H1 (cell line): ENCODE measurements around the gene FXYD3. TPM values are rescaled to one million over a fixed set of nuclear protein-coding genes. Genes with fewer than 3 reads are reported as not detected.

Experiments used
- CTCF ChIA-PET: fragments of 300-600 bp; sonication (Branson Sonifier 250); formaldehyde crosslinking; loops from one replicate; lab custom pipeline; 2021; ENCODE audit not compliant: partially characterized antibody; lab: Charles Lee
- POLR2A ChIA-PET: fragments of 300-600 bp; sonication (Branson Sonifier 250); formaldehyde crosslinking; loops from one replicate; lab custom pipeline; 2021; ENCODE audit warnings: inconsistent platforms; ENCODE audit not compliant: partially characterized antibody; lab: Charles Lee
- DNase-seq, 2 experiments: peaks; one replicate each; pipeline versions ENCODE4 v3.0.0 to v3.0.0-alpha.2; 2010 to 2022; ENCODE audit warnings: low spot score in 2 of 2, low read depth in 1 of 2, mixed read lengths in 1 of 2
- FAIRE-seq: peaks from 2 replicates; lab custom pipeline; 2011; peaks lifted over from hg19 to GRCh38; lab: Jason Lieb, UNC
- H2AFZ ChIP-seq: 2 replicates; pipeline ENCODE4 v1.8.1; 2012; ENCODE audit warnings: low read length, inconsistent platforms
- H2AK5ac ChIP-seq: 2 replicates; pipeline ENCODE4 v1.6.1; 2013; ENCODE audit warnings: low read depth, low read length
- H2BK120ac ChIP-seq: replicated peaks from 2 replicates; pipeline ENCODE3; 2013; ENCODE audit warnings: low read depth, low read length, inconsistent platforms
- H2BK12ac ChIP-seq: 2 replicates; pipeline ENCODE4 v1.6.1; 2013; ENCODE audit warnings: low read depth, low read length
- H2BK15ac ChIP-seq: 2 replicates; pipeline ENCODE4 v1.6.1; 2013; ENCODE audit warnings: low read length
- H2BK20ac ChIP-seq: 2 replicates; pipeline ENCODE4 v1.6.1; 2013; ENCODE audit warnings: low read length
- H2BK5ac ChIP-seq: 2 replicates; pipeline ENCODE4 v1.6.1; 2013; ENCODE audit warnings: low read depth, low read length
- H3K14ac ChIP-seq: 2 replicates; pipeline ENCODE4 v1.6.1; 2013; ENCODE audit warnings: inconsistent platforms; ENCODE audit not compliant: insufficient read length
- H3K18ac ChIP-seq: 2 replicates; pipeline ENCODE4 v1.6.1; 2013; ENCODE audit warnings: low read length; ENCODE audit errors: extremely low read depth
- H3K23ac ChIP-seq: 2 replicates; pipeline ENCODE4 v1.6.1; 2013; ENCODE audit warnings: inconsistent platforms; ENCODE audit not compliant: insufficient read length
- H3K23me2 ChIP-seq: 2 replicates; pipeline ENCODE4 v1.6.1; 2013; ENCODE audit warnings: low read depth, low read length
- H3K27ac ChIP-seq: 2 replicates; pipeline ENCODE4 v1.6.1; 2011; ENCODE audit warnings: low read depth, low read length, inconsistent platforms
- H3K27me3 ChIP-seq, 4 experiments: replicated peaks in 1 of 4; 1 replicate in 1 of 4; 2 replicates in 3 of 4; pipeline versions ENCODE4 v1.6.1 to v1.8.1; 2011 to 2013; ENCODE audit warnings: low read length in 3 of 4, mild to moderate bottlenecking in 3 of 4, inconsistent platforms in 2 of 4, mixed read lengths in 2 of 4, moderate library complexity in 1 of 4; ENCODE audit not compliant: control insufficient read depth in 3 of 4, insufficient read depth in 3 of 4; ENCODE audit errors: extremely low read depth in 1 of 4
- H3K36me3 ChIP-seq, 4 experiments: 2 replicates each; pipeline versions ENCODE4 v1.6.1 to v1.8.1; 2011 to 2013; ENCODE audit warnings: mild to moderate bottlenecking in 4 of 4, low read length in 3 of 4, moderate library complexity in 2 of 4, control low read depth in 1 of 4, inconsistent platforms in 1 of 4; ENCODE audit not compliant: insufficient read depth in 4 of 4, control insufficient read depth in 2 of 4
- H3K4ac ChIP-seq: replicated peaks from 2 replicates; pipeline ENCODE3; 2013; ENCODE audit warnings: low read length, low read depth, mixed read lengths, inconsistent platforms; ENCODE audit not compliant: insufficient read length
- H3K4me1 ChIP-seq, 4 experiments: replicated peaks in 1 of 4; 1 replicate in 1 of 4; 2 replicates in 3 of 4; pipeline versions ENCODE4 v1.6.1 to v1.8.1; 2011 to 2013; ENCODE audit warnings: low read length in 3 of 4, inconsistent platforms in 2 of 4, mixed read lengths in 1 of 4; ENCODE audit not compliant: insufficient read depth in 4 of 4, control insufficient read depth in 3 of 4
- H3K4me2 ChIP-seq, 2 experiments: 2 replicates each; pipeline versions ENCODE4 v1.6.1 to v1.8.1; 2011 to 2013; ENCODE audit warnings: low read depth in 2 of 2, low read length in 2 of 2, control low read depth in 1 of 2, inconsistent platforms in 1 of 2, mild to moderate bottlenecking in 1 of 2; ENCODE audit not compliant: insufficient read depth in 1 of 2
- H3K4me3 ChIP-seq, 4 experiments: fragments of 200-600, 300-600 bp in 1 of 4; sonication (generic), shearing (Covaris generic), sonication (Bioruptor Twin) in 1 of 4; 2 replicates each; pipeline versions ENCODE4 v1.5.1 to v1.8.1; 2011 to 2016; ENCODE audit warnings: low read length in 4 of 4, low read depth in 3 of 4, control low read depth in 2 of 4, inconsistent platforms in 2 of 4, mild to moderate bottlenecking in 2 of 4, mixed read lengths in 1 of 4, moderate library complexity in 1 of 4; ENCODE audit not compliant: insufficient read depth in 2 of 4; ENCODE audit errors: extremely low read depth in 1 of 4
- H3K56ac ChIP-seq: replicated peaks from 2 replicates; pipeline ENCODE3; 2013; ENCODE audit warnings: low read depth, mild to moderate bottlenecking, mixed read lengths, low read length, inconsistent platforms; ENCODE audit not compliant: insufficient read length
- H3K79me1 ChIP-seq: 2 replicates; pipeline ENCODE4 v1.6.1; 2013; ENCODE audit warnings: low read depth, low read length, control low read depth
- H3K79me2 ChIP-seq, 2 experiments: 2 replicates each; pipeline versions ENCODE4 v1.6.1 to v1.8.1; 2012 to 2013; ENCODE audit warnings: low read length in 2 of 2, mild to moderate bottlenecking in 2 of 2, inconsistent platforms in 1 of 2; ENCODE audit not compliant: insufficient read depth in 2 of 2, control insufficient read depth in 1 of 2
- H3K9ac ChIP-seq, 4 experiments: replicated peaks in 1 of 4; 1 replicate in 1 of 4; 2 replicates in 3 of 4; pipeline versions ENCODE4 v1.6.1 to v1.8.1; 2011 to 2013; ENCODE audit warnings: low read depth in 3 of 4, low read length in 3 of 4, control low read depth in 2 of 4, mild to moderate bottlenecking in 2 of 4, moderate library complexity in 2 of 4, inconsistent platforms in 1 of 4; ENCODE audit errors: extremely low read depth in 1 of 4
- H3K9me3 ChIP-seq, 2 experiments: 2 replicates each; pipeline versions ENCODE4 v1.6.1 to v1.8.1; 2012 to 2013; ENCODE audit warnings: mild to moderate bottlenecking in 2 of 2, moderate library complexity in 2 of 2, control low read depth in 1 of 2, inconsistent platforms in 1 of 2, low read depth in 1 of 2, low read length in 1 of 2, mixed read lengths in 1 of 2; ENCODE audit not compliant: insufficient read depth in 2 of 2
- H4K20me1 ChIP-seq, 2 experiments: replicated peaks in 1 of 2; 2 replicates each; pipeline versions ENCODE3 to v1.8.1; 2011 to 2013; ENCODE audit warnings: inconsistent platforms in 2 of 2, low read length in 2 of 2, mild to moderate bottlenecking in 1 of 2; ENCODE audit not compliant: insufficient read depth in 2 of 2, control insufficient read depth in 1 of 2
- H4K5ac ChIP-seq: 2 replicates; pipeline ENCODE4 v1.6.1; 2013; ENCODE audit warnings: low read length, low read depth, mixed read lengths, inconsistent platforms; ENCODE audit not compliant: insufficient read length
- H4K8ac ChIP-seq: 2 replicates; pipeline ENCODE4 v1.8.0; 2013; ENCODE audit warnings: mild to moderate bottlenecking, moderate library complexity, low read length, inconsistent platforms; ENCODE audit not compliant: insufficient read depth; ENCODE audit errors: extremely low read depth
- H4K91ac ChIP-seq: replicated peaks from 2 replicates; pipeline ENCODE3; 2013; ENCODE audit warnings: low read length, mixed read lengths, inconsistent platforms; ENCODE audit not compliant: insufficient read length
- BACH1 ChIP-seq: IDR thresholded peaks from 2 replicates; pipeline ENCODE4 v1.6.1; 2012; ENCODE audit warnings: low read length, improper control_type of control experiment
- BCL11A ChIP-seq, 2 experiments: IDR thresholded peaks; one replicate each; pipeline ENCODE4 v1.6.1; 2011; ENCODE audit warnings: low read depth in 2 of 2, low read length in 2 of 2, mild to moderate bottlenecking in 2 of 2
- CBX5 ChIP-seq: fragments of 300-800, 300-1000 bp; sonication (generic); IDR thresholded peaks from 2 replicates; pipeline ENCODE4 v1.7.1; 2016; ENCODE audit warnings: antibody characterized with exemption, low read length, low read depth
- EP300 ChIP-seq, 2 experiments: IDR thresholded peaks; 1 replicate in 1 of 2; 2 replicates in 1 of 2; pipeline ENCODE4 v1.6.1; 2011 to 2012; ENCODE audit warnings: low read depth in 2 of 2, low read length in 2 of 2, mild to moderate bottlenecking in 2 of 2, borderline replicate concordance in 1 of 2, inconsistent platforms in 1 of 2, moderate library complexity in 1 of 2
- MAFK ChIP-seq: IDR thresholded peaks from 2 replicates; pipeline ENCODE4 v1.6.1; 2012; ENCODE audit warnings: low read depth, mild to moderate bottlenecking, improper control_type of control experiment, low read length
- RFX5 ChIP-seq: IDR thresholded peaks from 2 replicates; pipeline ENCODE4 v1.6.1; 2011; ENCODE audit warnings: low read depth, low read length, improper control_type of control experiment, borderline replicate concordance
- SP1 ChIP-seq: IDR thresholded peaks from 2 replicates; pipeline ENCODE4 v1.6.1; 2011; ENCODE audit warnings: low read depth, low read length
- WGBS, 2 experiments: shearing (Covaris generic) in 1 of 2; methylation state at CpG; one replicate each; pipeline versions ENCODE4 v1.1.6 to v1.1.7; 2013 to 2015; ENCODE audit warnings: low lambda C conversion rate in 2 of 2, mixed read lengths in 2 of 2, inconsistent platforms in 1 of 2, low coverage in 1 of 2, missing lambda C conversion rate in 1 of 2; ENCODE audit not compliant: insufficient replicate concordance in 2 of 2, insufficient coverage in 1 of 2, insufficient read length in 1 of 2; ENCODE audit errors: extremely low coverage in 1 of 2, missing lambda C conversion rate in 1 of 2; 5-methylcytosine and 5-hydroxymethylcytosine counted together
- polyA plus RNA-seq, 7 experiments: library from polyadenylated mRNA; depleted of rRNA in 3 of 7; stranded (reverse) in 5 of 7; unstranded in 2 of 7; fragments of >200 nt in 5 of 7; fragments of 200-250 nt in 2 of 7; gene quantifications; 1 replicate in 5 of 7; 2 replicates in 1 of 7; 4 replicates in 1 of 7; pipeline versions ENCODE4 v1.2.1 to v1.2.3, GENCODE V29; 2011 to 2013; ENCODE audit warnings: missing spikeins in 2 of 7, mixed read lengths in 2 of 7
- total RNA-seq: library from RNA; stranded (reverse); fragmentation: NEBNext Ultra II Directional; extraction: Animal tissue kit (Norgen Biotek cat#: 25700); gene quantifications from 2 replicates; pipeline ENCODE4 v1.2.1, GENCODE V29; 2021
- TF ChIP-seq, protein P1 (sequence below): IDR thresholded peaks from 2 replicates; pipeline ENCODE4 v1.6.1; 2011; ENCODE audit warnings: low read depth, mild to moderate bottlenecking, low read length; ENCODE audit not compliant: insufficient read depth
- TF ChIP-seq, protein P2 (sequence below): IDR thresholded peaks from 2 replicates; pipeline ENCODE4 v1.6.1; 2011; ENCODE audit warnings: low read length, improper control_type of control experiment

FXYD3 gene
- total and polyA plus RNA-seq, 2 of the 8 experiments (the other 6 are each of a cell fraction or from before 2014, with no cell fraction given), result 0.33 TPM; not detected in 1

DNA sequence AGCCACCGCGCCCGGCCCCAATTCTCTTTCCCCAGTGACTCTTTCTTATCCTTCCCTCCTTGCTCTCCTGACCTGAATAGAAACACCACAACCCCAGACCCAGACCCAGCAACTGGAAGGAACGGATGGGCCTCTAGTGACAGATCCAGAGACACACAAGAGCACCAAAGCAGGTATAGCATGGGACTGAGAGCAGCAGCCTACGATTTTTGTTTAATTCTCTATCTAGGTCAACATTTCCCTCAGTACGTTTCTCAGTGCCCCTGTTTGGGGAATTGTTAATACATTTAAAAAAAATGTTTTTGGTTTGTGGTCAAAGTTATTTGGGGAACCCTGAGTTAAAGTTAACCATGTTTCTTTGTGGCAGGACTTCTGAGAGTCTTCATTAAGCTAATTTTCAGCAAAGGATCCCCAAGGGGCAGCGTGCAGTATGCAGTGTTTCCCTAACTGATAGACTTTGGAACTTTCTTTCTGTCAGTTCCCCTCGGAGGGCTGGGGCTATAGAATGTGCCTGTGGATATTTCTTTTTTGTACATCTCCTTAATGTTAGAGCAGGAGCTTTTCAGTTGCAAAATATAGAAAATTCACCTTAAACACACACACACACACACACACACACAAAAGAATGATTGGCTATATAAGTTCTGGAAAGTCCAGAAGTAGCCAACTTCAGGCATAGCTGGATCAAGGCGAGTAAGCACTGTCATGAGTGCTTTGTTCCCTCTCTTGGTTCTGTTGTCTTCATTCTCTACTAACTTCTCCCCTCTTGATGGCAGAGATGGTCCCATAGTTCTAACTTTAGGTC is 45.2 kb downstream of the FXYD3 start:
- Histone ChIP-seq H3K9me3 (0 out of 4 replicates have a peak, but pooled peaks cover 0 to 2% of the 10 kb centered on the region in 2 experiments), H4K20me1 (peaks cover 1 to 7% of the 10 kb centered on the region in 2 experiments), H3K4me3 (no peak overlapping the region), H4K8ac (no peak overlapping the region), H3K36me3 (peaks cover 7 to 61% (median 37%) of the 10 kb centered on the region in 4 experiments; a peak in 7 of 8 replicates), H2BK20ac (no peak overlapping the region), H4K5ac (no peak overlapping the region), H2AFZ (no peak overlapping the region), H2BK120ac (no peak overlapping the region), H2BK12ac (no peak overlapping the region), H4K91ac (no peak overlapping the region), H3K4me2 (no peak overlapping the region), H2BK15ac (no peak overlapping the region), H3K27ac (no peak overlapping the region), H3K56ac (no peak overlapping the region), H3K27me3 (no peaks in the 10 kb centered on the region), H3K14ac (no peak overlapping the region), H3K79me1 (peaks cover 6% of the 10 kb centered on the region), H3K4ac (no peak overlapping the region), H3K4me1 (peaks cover 0 to 2% (median under 1%) of the 10 kb centered on the region in 4 experiments; a peak in 1 of 7 replicates), H3K9ac (no peak overlapping the region), H3K23me2 (no peaks in the 10 kb centered on the region), H2BK5ac (no peak overlapping the region), H3K23ac (no peak overlapping the region), H2AK5ac (no peak overlapping the region), H3K79me2 (peaks cover 0 to 4% of the 10 kb centered on the region in 2 experiments; a peak in 1 of 4 replicates), H3K18ac (no peak overlapping the region)
- no peak for FAIRE-seq
- 95% methylated on average over 9 of the region's 9 CpGs; no CpG with 5 or more reads in 1 of the 2 experiments for WGBS, 2 experiments
- DNase-seq, result no peak
- ChIA-PET CTCF (interaction anchor here (0.6 to 2.4 kb wide), 9 partner anchors 10 to 348 kb away, joined by 3 to 7 read pairs (median 4); no protein-coding TSS in a partner anchor), POLR2A (interaction anchor here (0.7 to 2.3 kb wide), 6 partner anchors 8 to 18 kb away, joined by 3 to 8 read pairs (median 4); no protein-coding TSS in a partner anchor)
- TF ChIP-seq CBX5 (no peak), MAFK (no peak), SP1 (no peak), RFX5 (no peak), EP300 (IDR thresholded peaks at IDR 0.05; ENCODE audit: borderline replicate concordance in 1 of 2, low read depth in 2 of 2, low read length in 2 of 2) (no peak), BACH1 (no peak), BCL11A (IDR thresholded peaks at IDR 0.05; ENCODE audit: low read depth in 2 of 2, low read length in 2 of 2) (no peak)
- TF ChIP-seq, protein P1, sequence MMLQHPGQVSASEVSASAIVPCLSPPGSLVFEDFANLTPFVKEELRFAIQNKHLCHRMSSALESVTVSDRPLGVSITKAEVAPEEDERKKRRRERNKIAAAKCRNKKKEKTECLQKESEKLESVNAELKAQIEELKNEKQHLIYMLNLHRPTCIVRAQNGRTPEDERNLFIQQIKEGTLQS, result no peak
- TF ChIP-seq, protein P2, sequence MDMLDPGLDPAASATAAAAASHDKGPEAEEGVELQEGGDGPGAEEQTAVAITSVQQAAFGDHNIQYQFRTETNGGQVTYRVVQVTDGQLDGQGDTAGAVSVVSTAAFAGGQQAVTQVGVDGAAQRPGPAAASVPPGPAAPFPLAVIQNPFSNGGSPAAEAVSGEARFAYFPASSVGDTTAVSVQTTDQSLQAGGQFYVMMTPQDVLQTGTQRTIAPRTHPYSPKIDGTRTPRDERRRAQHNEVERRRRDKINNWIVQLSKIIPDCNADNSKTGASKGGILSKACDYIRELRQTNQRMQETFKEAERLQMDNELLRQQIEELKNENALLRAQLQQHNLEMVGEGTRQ, result no peak
